Activated B cell treated with CpG ODN at 0.5 μM for 24 hours (primary cell): ENCODE data around the gene B4GALNT3. TPM values are rescaled to one million over a fixed set of nuclear protein-coding genes. Genes with fewer than 3 reads are reported as not detected.

Source experiments
- ATAC-seq: fragments of 200-7000 bp; cut with Tn5 transposase; one replicate; pipeline ENCODE4 v1.10.0; 2021; ENCODE audit warnings: low read depth, mild to moderate bottlenecking, moderate library complexity
- CTCF ChIA-PET: fragments of 350-600 bp; sonication (Branson Sonifier 250); formaldehyde crosslinking; loops from one replicate; lab custom pipeline; 2021; ENCODE audit warnings: antibody characterized with exemption; lab: Charles Lee
- POLR2A ChIA-PET: fragments of 350-600 bp; sonication (Branson Sonifier 250); formaldehyde crosslinking; loops from one replicate; lab custom pipeline; 2021; ENCODE audit warnings: antibody characterized with exemption; lab: Charles Lee
- DNase-seq: peaks from one replicate; pipeline ENCODE4 v3.0.0; 2022
- H3K27ac Mint-ChIP-seq: one replicate; pipeline ENCODE4 v1.8.0; 2020; ENCODE audit warnings: mixed read lengths
- H3K27me3 Mint-ChIP-seq: one replicate; pipeline ENCODE4 v1.8.0; 2021; ENCODE audit warnings: mixed read lengths
- H3K36me3 Mint-ChIP-seq: one replicate; pipeline ENCODE4 v1.8.0; 2021; ENCODE audit warnings: low read depth, mixed read lengths
- H3K4me1 Mint-ChIP-seq: one replicate; pipeline ENCODE4 v1.8.0; 2021; ENCODE audit warnings: mixed read lengths
- H3K4me3 Mint-ChIP-seq: one replicate; pipeline ENCODE4 v1.8.0; 2020; ENCODE audit warnings: mild to moderate bottlenecking, mixed read lengths
- H3K9me3 Mint-ChIP-seq: one replicate; pipeline ENCODE4 v1.8.0; 2020; ENCODE audit warnings: mixed read lengths
- CTCF ChIP-seq: fragments of 200-600 bp; IDR thresholded peaks from one replicate; pipeline ENCODE4 v1.8.0; 2022; ENCODE audit warnings: antibody characterized with exemption, mild to moderate bottlenecking
- intact Hi-C: fragments of 100-400 bp; cut with micrococcal nuclease; formaldehyde crosslinking; loops from one replicate; pipeline ENCODE4 v1.15.1; 2024
- total RNA-seq: library from RNA; stranded (reverse); gene quantifications from 2 replicates; pipeline ENCODE4 v1.2.3, GENCODE V29; 2022

The B4GALNT3 gene
- total RNA-seq, 1 donor from 2014 or later, result not detected

GRCh38 chr12:461425-461824 lies 1.7 kb downstream of the B4GALNT3 start:
- no peak for TF ChIP-seq CTCF
- ChIA-PET POLR2A (no interaction called here), CTCF (interaction anchor here (1.0 kb wide), 1 partner anchor 9 kb away, joined by 3 read pairs; no protein-coding TSS in a partner anchor)
- Mint-ChIP-seq H3K9me3 (no peaks in the 10 kb centered on the region), H3K36me3 (no peaks in the 10 kb centered on the region), H3K27me3 (peaks cover 40% of the 10 kb centered on the region), H3K4me1 (peaks cover 13% of the 10 kb centered on the region), H3K27ac (no peak overlapping the region), H3K4me3 (peak overlapping the region; percentile 81)
- DNase-seq, result no peak
- intact Hi-C loops, result no loop called here
- ATAC-seq, result no peak

- DNase-seq (no peak), ATAC-seq (no peak)
- H3K27ac Mint-ChIP-seq, result no peak overlapping the region
- H3K4me1 Mint-ChIP-seq, result peaks cover 15% of the 10 kb centered on the region
- no peak for TF ChIP-seq CTCF
- POLR2A ChIA-PET, result no interaction called here
- CTCF ChIA-PET, result no interaction called here
- intact Hi-C loops, result no loop called here
- H3K4me3 Mint-ChIP-seq, result no peak overlapping the region
- peaks cover 33% of the 10 kb centered on the region for H3K27me3 Mint-ChIP-seq
- no peaks in the 10 kb centered on the region for H3K36me3 Mint-ChIP-seq
- no peaks in the 10 kb centered on the region for H3K9me3 Mint-ChIP-seq
Observed at GRCh38 chr12:462936-463705, 3.4 kb downstream of the B4GALNT3 start.

GRCh38 chr12:464484-465267 lies 4.9 kb downstream of the B4GALNT3 start:
- ChIA-PET CTCF (interaction anchor here (0.7 kb wide), 1 partner anchor 9 kb away, joined by 3 read pairs; no protein-coding TSS in a partner anchor), POLR2A (no interaction called here)
- TF ChIP-seq CTCF, result no peak
- intact Hi-C loops, result no loop called here
- H3K4me3 Mint-ChIP-seq, result no peak overlapping the region
- peaks cover 8% of the 10 kb centered on the region for H3K4me1 Mint-ChIP-seq
- no peak for ATAC-seq
- no peaks in the 10 kb centered on the region for H3K9me3 Mint-ChIP-seq
- no peak overlapping the region for H3K27ac Mint-ChIP-seq
- no peak for DNase-seq
- H3K27me3 Mint-ChIP-seq, result peaks cover 23% of the 10 kb centered on the region
- H3K36me3 Mint-ChIP-seq, result no peaks in the 10 kb centered on the region

GRCh38 chr12:466039-466438 lies 6.3 kb downstream of the B4GALNT3 start:
- CTCF ChIA-PET, result no interaction called here
- POLR2A ChIA-PET, result no interaction called here

More at GRCh38 chr12:466039-466438, 6.3 kb downstream of the B4GALNT3 start:
- TF ChIP-seq CTCF, result no peak
- DNase-seq (no peak), ATAC-seq (no peak)
- no peaks in the 10 kb centered on the region for H3K9me3 Mint-ChIP-seq
- intact Hi-C loops, result no loop called here
- H3K4me3 Mint-ChIP-seq, result no peak overlapping the region
- peaks cover 5% of the 10 kb centered on the region for H3K4me1 Mint-ChIP-seq
- H3K27ac Mint-ChIP-seq, result no peak overlapping the region
- H3K36me3 Mint-ChIP-seq, result no peaks in the 10 kb centered on the region
- H3K27me3 Mint-ChIP-seq, result peaks cover 29% of the 10 kb centered on the region
